Activated T-helper 1 cell treated with anti-CD3 and anti-CD28 coated beads, Interleukin-12 subunit alpha, Interleukin-12 subunit beta, Interleukin-2, Interleukin-4 antibody, amounts not matched to agents 30 ng/mL and 10 ng/mL and 1 ng/mL, durations not matched to agents 14 hours and 24 hours and 36 hours (primary cell): ENCODE results near the gene JHY. TPM values are rescaled to one million over a fixed set of nuclear protein-coding genes. Genes with fewer than 3 reads are reported as not detected.

Experiments
- total RNA-seq: library from RNA; stranded (reverse); gene quantifications from 2 replicates; pipeline ENCODE4 v1.2.3, GENCODE V29; 2022

Gene JHY
- total RNA-seq, 1 donor from 2014 or later = 0.91 TPM

Other genes with a start within 250 kb of the JHY start
- 17.9 and 18.3 TPM in 2 replicates for gene UBASH3B, start 227.0 kb upstream of the JHY start, total RNA-seq
- gene CRTAM, start 44.3 kb upstream of the JHY start, total RNA-seq = 8.5 and 8.7 TPM in 2 replicates
- not detected in 2 replicates for gene BSX, start 99.1 kb downstream of the JHY start, total RNA-seq
- gene HSPA8, start 179.4 kb downstream of the JHY start, total RNA-seq = 4,132 and 4,214 TPM in 2 replicates